GM12891 (cell line): ENCODE results near the gene CRCP.

Experiments used
- POLR2A ChIP-seq: IDR thresholded peaks from 2 replicates; pipeline ENCODE4 v1.6.1; 2011; ENCODE audit warnings: low read depth, low read length, control low read depth
- POLR2AphosphoS5 ChIP-seq: IDR thresholded peaks from 2 replicates; pipeline ENCODE4 v1.6.1; 2011; ENCODE audit warnings: low read depth, low read length, control low read depth

GRCh38 chr7:66114743-66115649 is at the start of gene CRCP:
- TF ChIP-seq POLR2AphosphoS5 (peak; percentile 88), POLR2A (peak; percentile 83; the same call in 1 of the 2 replicates)
